ENCODE data around the gene ACP2. TPM values are rescaled to one million over a fixed set of nuclear protein-coding genes. Genes with fewer than 3 reads are reported as not detected.

The ACP2 gene
- total and polyA plus RNA-seq, 9 of the 15 experiments (the other 6 are each of a cell fraction or from before 2014, with no cell fraction given): 1.9 to 20.0 (median 11.6) TPM

DNA sequence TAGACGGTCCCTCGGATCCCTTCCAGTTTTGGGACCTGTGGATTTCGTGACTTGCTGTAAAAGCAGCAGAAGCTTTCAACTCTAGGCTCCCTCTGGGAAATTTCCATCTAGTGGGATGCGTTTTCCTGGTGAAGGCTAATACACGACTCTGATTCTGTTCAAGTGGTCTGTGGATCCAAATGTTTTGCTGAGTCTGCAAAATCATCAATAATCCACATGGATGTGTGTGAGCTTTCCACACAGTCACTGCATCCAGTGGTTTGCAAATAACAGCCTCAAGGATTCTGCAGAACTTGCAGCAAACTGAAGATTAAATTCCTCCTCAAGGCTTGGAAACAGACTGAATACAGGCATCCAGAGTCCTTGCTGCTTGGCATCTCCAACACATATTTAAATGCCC, 46.0 kb downstream of the ACP2 start:
- BruUV-seq (replicated peaks): no TSS peak
- TF ChIP-seq MAFF (IDR thresholded peaks at IDR 0.05; ENCODE audit: low read length) (peak; percentile 97), ZFPM2 (CRISPR knock-in tag; IDR thresholded peaks at IDR 0.05) (no peak), MAFG (tag; conservative IDR thresholded peaks at IDR 0.05) (peak; percentile 91), SRSF3 (IDR thresholded peaks at IDR 0.05; ENCODE audit: insufficient read depth, low read length) (no peak), DNMT1 (IDR thresholded peaks at IDR 0.05) (no peak), ZNF766 (CRISPR knock-in tag; conservative IDR thresholded peaks at IDR 0.05) (no peak), SAFB2 (IDR thresholded peaks at IDR 0.05; ENCODE audit: borderline replicate concordance, low read depth, low read length, severe bottlenecking) (no peak), C11orf30 (IDR thresholded peaks at IDR 0.05; ENCODE audit: low read depth) (peak; percentile 92), HNRNPUL1 (IDR thresholded peaks at IDR 0.05; ENCODE audit: low read length) (no peak), TCF7L2 (IDR thresholded peaks at IDR 0.05; ENCODE audit: low read depth, low read length) (no peak), MTA2 (IDR thresholded peaks at IDR 0.05; ENCODE audit: low read depth) (no peak), CBX8 (IDR thresholded peaks at IDR 0.05; ENCODE audit: borderline replicate concordance, extremely low read depth, low read depth, low read length, poor library complexity, severe bottlenecking) (no peak), PRPF4 (IDR thresholded peaks at IDR 0.05; ENCODE audit: insufficient read depth, low read depth, low read length, poor library complexity, severe bottlenecking) (no peak), HLTF (IDR thresholded peaks at IDR 0.05) (no peak), ZBTB8A (IDR thresholded peaks at IDR 0.05; ENCODE audit: partially characterized antibody) (no peak), TAF15 (IDR thresholded peaks at IDR 0.05; ENCODE audit: low read depth, low read length) (no peak), NFE2L1 (tag; IDR thresholded peaks at IDR 0.05; ENCODE audit: borderline replicate concordance, low read depth) (no peak), ZNF316 (IDR thresholded peaks at IDR 0.05) (peak; percentile 96)
- TF ChIP-seq, protein P1, sequence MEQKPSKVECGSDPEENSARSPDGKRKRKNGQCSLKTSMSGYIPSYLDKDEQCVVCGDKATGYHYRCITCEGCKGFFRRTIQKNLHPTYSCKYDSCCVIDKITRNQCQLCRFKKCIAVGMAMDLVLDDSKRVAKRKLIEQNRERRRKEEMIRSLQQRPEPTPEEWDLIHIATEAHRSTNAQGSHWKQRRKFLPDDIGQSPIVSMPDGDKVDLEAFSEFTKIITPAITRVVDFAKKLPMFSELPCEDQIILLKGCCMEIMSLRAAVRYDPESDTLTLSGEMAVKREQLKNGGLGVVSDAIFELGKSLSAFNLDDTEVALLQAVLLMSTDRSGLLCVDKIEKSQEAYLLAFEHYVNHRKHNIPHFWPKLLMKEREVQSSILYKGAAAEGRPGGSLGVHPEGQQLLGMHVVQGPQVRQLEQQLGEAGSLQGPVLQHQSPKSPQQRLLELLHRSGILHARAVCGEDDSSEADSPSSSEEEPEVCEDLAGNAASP (IDR thresholded peaks at IDR 0.05): no peak
- TF ChIP-seq, protein P2, sequence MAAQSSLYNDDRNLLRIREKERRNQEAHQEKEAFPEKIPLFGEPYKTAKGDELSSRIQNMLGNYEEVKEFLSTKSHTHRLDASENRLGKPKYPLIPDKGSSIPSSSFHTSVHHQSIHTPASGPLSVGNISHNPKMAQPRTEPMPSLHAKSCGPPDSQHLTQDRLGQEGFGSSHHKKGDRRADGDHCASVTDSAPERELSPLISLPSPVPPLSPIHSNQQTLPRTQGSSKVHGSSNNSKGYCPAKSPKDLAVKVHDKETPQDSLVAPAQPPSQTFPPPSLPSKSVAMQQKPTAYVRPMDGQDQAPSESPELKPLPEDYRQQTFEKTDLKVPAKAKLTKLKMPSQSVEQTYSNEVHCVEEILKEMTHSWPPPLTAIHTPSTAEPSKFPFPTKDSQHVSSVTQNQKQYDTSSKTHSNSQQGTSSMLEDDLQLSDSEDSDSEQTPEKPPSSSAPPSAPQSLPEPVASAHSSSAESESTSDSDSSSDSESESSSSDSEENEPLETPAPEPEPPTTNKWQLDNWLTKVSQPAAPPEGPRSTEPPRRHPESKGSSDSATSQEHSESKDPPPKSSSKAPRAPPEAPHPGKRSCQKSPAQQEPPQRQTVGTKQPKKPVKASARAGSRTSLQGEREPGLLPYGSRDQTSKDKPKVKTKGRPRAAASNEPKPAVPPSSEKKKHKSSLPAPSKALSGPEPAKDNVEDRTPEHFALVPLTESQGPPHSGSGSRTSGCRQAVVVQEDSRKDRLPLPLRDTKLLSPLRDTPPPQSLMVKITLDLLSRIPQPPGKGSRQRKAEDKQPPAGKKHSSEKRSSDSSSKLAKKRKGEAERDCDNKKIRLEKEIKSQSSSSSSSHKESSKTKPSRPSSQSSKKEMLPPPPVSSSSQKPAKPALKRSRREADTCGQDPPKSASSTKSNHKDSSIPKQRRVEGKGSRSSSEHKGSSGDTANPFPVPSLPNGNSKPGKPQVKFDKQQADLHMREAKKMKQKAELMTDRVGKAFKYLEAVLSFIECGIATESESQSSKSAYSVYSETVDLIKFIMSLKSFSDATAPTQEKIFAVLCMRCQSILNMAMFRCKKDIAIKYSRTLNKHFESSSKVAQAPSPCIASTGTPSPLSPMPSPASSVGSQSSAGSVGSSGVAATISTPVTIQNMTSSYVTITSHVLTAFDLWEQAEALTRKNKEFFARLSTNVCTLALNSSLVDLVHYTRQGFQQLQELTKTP (IDR thresholded peaks at IDR 0.05; ENCODE audit: low read depth in 1 of 2, partially characterized antibody in 2 of 2): no peak

More for the DNA sequence above, 46.0 kb downstream of the ACP2 start:
- Histone ChIP-seq H3K4me2 (ENCODE audit: insufficient read depth, low read length) (no peak overlapping the region), H3K9ac (ENCODE audit: insufficient read depth in 1 of 2, low read depth in 2 of 2, low read length in 2 of 2) (no peak overlapping the region), H3K27ac (ENCODE audit: extremely low read depth, low read depth, low read length) (no peak overlapping the region), H3K79me2 (ENCODE audit: control insufficient read depth, insufficient read depth, low read length) (no peaks in the 10 kb centered on the region), H3K4me3 (no peak overlapping the region), H3K4me1 (replicated peaks in 1 of 2; ENCODE audit: control insufficient read depth in 2 of 2, insufficient read depth in 2 of 2, low read length in 2 of 2) (no peaks in the 10 kb centered on the region; a peak in 3 of 5 replicates), H4K20me1 (replicated peaks; ENCODE audit: control insufficient read depth, insufficient read depth, low read length) (no peaks in the 10 kb centered on the region), H3K9me1 (ENCODE audit: control insufficient read depth, insufficient read depth, low read length) (no peaks in the 10 kb centered on the region), H3K9me3 (replicated peaks; ENCODE audit: control insufficient read depth, insufficient read depth, low read depth, low read length) (no peaks in the 10 kb centered on the region), H3K27me3 (ENCODE audit: control insufficient read depth in 2 of 2, insufficient read depth in 2 of 2, low read length in 2 of 2) (peaks cover 12 to 35% of the 10 kb centered on the region in 2 experiments; a peak in 4 of 5 replicates), H3K36me3 (ENCODE audit: control insufficient read depth, insufficient read depth, low read length) (no peaks in the 10 kb centered on the region), H2AFZ (ENCODE audit: low read depth, low read length) (no peak overlapping the region)
- WGBS (ENCODE audit: insufficient coverage, low coverage, missing lambda C conversion rate): 5% methylated on average over 5 of the region's 5 CpGs
- in situ Hi-C loops (cut with MboI) (no loop called here), intact Hi-C loops (cut with micrococcal nuclease) (no loop called here)
- POLR2A ChIA-PET: interaction anchor here (1.3 to 1.5 kb wide), 2 partner anchors 12 to 23 kb away, joined by 3 to 6 read pairs; partner anchors contain the start of gene DDB2
- CTCF ChIA-PET (ENCODE audit: low intra/inter-chr PET ratio): no interaction called here
- no peak for DNase-seq (ENCODE audit: extremely low read depth in 1 of 4, low spot score in 3 of 4)
- no peak for FAIRE-seq
- no peak for ATAC-seq

Measured in K562 (cell line).